ES-I3 (cell line): ENCODE data around the gene FAM163B.
A peak's percentile ranks its signal among the peaks of the same experiment; 100 is the strongest.

ENCODE experiments used
- H3K36me3 ChIP-seq: 2 replicates; pipeline ENCODE4 v1.6.1; 2013; ENCODE audit warnings: mild to moderate bottlenecking, low read length, control low read depth, moderate library complexity; ENCODE audit not compliant: insufficient read depth
- H3K4me1 ChIP-seq: 2 replicates; pipeline ENCODE4 v1.6.1; 2013; ENCODE audit warnings: mild to moderate bottlenecking, control low read depth, low read length; ENCODE audit not compliant: insufficient read depth
- H3K9ac ChIP-seq: 2 replicates; pipeline ENCODE4 v1.6.1; 2013; ENCODE audit warnings: low read depth, mild to moderate bottlenecking, low read length, moderate library complexity
- H3K9me3 ChIP-seq: 2 replicates; pipeline ENCODE4 v1.6.1; 2013; ENCODE audit warnings: mild to moderate bottlenecking, low read length, moderate library complexity; ENCODE audit not compliant: control insufficient read depth, insufficient read depth

Gene FAM163B

DNA sequence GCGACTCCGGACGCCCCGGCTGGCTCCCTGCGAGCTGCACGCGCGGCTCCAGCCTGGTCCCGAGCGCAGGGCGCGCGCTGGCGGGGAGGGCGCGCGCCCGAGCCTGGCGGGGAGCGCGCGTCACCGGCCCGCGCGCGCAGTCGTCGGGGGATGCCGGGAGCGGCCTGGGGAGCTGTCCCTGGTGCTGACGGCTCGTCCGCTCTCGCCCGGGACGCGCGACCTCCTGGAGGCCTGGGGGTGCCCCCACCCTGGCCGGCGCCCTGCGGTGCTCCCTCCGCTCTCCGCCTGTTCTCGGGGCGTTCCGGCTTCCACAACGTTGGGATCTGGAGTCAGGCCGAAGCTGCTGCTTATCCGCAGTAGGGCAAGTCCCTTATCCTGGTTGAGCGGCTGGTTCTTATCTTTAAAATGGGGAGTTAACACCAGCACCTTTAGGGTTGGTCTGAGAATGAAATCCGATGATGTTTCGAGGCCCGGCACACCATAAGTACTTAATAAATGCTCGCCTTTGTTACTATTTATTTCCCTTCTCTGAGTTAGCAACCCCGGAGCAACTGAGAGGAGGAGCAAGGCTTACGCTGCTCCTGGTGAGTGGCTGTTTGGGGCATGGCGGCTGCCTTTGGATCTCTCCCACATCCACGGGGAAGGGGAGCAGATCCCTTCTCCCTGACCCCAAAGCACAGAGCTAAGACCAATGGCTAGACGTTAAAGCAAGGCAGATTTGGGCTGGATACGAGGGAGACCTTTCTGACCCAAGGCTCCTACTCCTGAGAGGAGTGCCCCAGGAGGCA, at the start of gene FAM163B:
Gene FAM163B, minus strand, starts transcription at position 79 of the 788 bp plus-strand sequence. CDS start 29,166 bp downstream, outside the sequence.
- no peaks in the 10 kb centered on the region; the same call in 1 of the 2 replicates for H3K4me1 ChIP-seq
- no peaks in the 10 kb centered on the region for H3K9me3 ChIP-seq
- H3K36me3 ChIP-seq, result no peaks in the 10 kb centered on the region
- peak within 1 kb of the TSS; percentile 55 for H3K9ac ChIP-seq

- no peaks in the 10 kb centered on the region for H3K9me3 ChIP-seq
- H3K9ac ChIP-seq, result no peak overlapping the region
- no peaks in the 10 kb centered on the region for H3K4me1 ChIP-seq
- no peaks in the 10 kb centered on the region for H3K36me3 ChIP-seq
Measured at GRCh38 chr9:133657120-133657661, 48.0 kb upstream of the FAM163B start.

- no peaks in the 10 kb centered on the region for H3K36me3 ChIP-seq
- H3K9ac ChIP-seq, result no peak overlapping the region
- no peaks in the 10 kb centered on the region for H3K9me3 ChIP-seq
- no peaks in the 10 kb centered on the region for H3K4me1 ChIP-seq
Measured at GRCh38 chr9:133656211-133657119, 47.3 kb upstream of the FAM163B start.

DNA sequence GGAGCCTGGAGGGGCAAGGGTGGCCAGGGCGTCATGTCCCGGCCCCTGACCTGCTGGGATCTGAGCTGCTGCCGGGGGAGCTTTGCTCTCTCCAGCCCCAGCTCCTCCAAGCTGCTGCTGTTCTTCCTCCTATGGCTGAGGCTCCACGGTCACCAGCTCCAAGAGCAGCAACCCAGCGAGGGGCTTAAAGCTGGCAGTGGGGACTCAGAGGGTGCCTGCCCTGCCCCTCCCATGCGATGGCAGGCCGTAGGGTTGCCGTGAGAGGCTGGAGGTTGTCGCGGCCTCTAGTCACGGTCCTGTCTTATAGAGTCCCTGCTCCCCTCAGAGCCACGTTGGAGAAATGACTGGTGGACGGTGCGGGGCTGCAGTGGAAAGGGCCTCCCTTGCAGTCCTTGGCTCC, 46.5 kb upstream of the FAM163B start:
- Histone ChIP-seq H3K36me3 (no peaks in the 10 kb centered on the region), H3K4me1 (no peaks in the 10 kb centered on the region), H3K9ac (no peak overlapping the region), H3K9me3 (no peaks in the 10 kb centered on the region)

DNA sequence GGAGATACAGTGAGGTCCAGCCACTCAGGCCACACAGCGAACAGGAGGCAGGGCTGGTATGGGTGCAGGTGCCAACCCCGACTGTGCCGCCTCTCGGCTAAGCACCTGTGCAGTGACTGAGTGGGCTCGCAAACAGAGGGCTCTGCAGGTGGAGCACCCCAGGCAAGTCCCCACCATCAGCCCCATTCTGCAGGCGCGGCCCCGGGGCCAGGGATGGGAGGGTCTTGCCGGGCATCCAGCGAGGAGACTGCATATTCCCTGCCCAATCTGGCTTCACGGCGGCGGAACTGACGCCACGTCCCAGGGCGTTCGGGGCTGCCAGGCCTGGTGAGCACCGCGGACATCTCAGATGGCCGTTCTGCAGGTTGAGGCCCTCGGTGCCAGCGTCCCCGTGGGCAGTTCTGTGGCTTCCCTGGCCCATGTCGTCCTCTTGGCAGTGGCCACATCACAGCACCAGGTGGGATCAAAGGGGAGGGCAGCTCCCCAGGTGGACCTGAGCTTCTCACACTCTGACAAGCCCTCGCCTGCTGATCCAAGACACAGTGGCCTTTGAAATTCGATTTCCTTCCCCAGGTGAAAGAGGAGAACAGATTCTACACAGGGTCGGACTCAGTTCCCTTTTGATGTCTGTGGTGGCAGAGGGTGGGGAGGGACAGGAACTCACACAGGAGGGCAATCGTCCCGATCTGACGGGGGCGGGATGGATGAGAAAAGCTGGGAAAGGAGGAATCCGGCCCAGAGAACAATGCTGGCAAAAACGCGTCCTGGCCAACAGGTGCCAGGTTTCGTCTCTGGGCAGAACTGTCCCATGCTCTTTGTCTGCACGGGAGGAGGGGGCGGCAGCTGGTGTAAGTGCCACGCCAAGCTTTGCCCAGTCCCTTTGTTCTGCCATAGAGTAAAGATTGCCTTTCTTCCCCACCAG, 45.8 kb upstream of the FAM163B start:
- Histone ChIP-seq H3K9me3 (no peaks in the 10 kb centered on the region), H3K9ac (no peak overlapping the region), H3K36me3 (no peaks in the 10 kb centered on the region), H3K4me1 (no peaks in the 10 kb centered on the region)

DNA sequence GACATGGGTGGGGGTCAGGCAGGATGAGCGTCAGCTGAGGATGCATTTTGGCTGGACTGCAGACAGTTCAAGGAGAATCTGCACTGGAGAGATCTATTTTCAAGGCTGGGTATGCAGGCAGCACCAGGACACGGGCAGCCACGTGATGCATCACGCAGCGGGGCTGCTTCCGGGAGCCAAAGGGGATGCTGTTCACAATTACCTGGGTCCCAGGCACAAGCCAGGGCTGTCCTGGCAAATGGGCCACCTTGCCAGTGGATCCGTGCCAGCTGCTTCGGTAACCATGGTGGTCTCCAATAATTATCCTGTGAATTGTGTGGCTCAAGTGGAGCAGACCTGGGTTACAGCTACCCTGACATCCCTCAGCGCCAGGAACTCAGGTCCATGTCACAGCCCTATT, 44.4 kb upstream of the FAM163B start:
- no peak overlapping the region for H3K9ac ChIP-seq
- no peaks in the 10 kb centered on the region for H3K4me1 ChIP-seq
- no peaks in the 10 kb centered on the region for H3K9me3 ChIP-seq
- H3K36me3 ChIP-seq, result no peaks in the 10 kb centered on the region

GRCh38 chr9:133650026-133650425, 40.8 kb upstream of the FAM163B start:
- Histone ChIP-seq H3K9ac (no peak overlapping the region), H3K9me3 (no peaks in the 10 kb centered on the region), H3K4me1 (no peaks in the 10 kb centered on the region), H3K36me3 (no peaks in the 10 kb centered on the region)

DNA sequence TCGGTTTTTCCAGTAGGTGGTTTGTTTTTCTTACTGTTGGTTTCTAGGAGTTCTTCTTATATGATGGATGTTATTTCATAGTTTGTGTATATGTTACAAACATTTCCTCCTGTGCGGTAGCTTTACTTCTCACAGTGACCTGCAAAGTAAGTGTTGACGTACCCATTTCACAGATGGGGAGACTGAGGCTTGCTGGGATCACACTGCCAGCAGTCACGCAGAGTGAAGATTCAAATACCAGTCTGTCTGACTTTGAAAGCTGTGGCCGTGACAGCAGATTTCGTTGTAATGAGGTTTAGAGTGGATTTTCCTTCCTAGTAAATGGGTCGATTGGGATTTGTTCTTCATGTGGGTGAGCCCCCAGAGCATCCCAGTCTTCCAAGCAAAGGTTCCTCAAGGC, 40.0 kb upstream of the FAM163B start:
- Histone ChIP-seq H3K9ac (no peak overlapping the region), H3K9me3 (no peaks in the 10 kb centered on the region), H3K36me3 (no peaks in the 10 kb centered on the region), H3K4me1 (no peaks in the 10 kb centered on the region)

DNA sequence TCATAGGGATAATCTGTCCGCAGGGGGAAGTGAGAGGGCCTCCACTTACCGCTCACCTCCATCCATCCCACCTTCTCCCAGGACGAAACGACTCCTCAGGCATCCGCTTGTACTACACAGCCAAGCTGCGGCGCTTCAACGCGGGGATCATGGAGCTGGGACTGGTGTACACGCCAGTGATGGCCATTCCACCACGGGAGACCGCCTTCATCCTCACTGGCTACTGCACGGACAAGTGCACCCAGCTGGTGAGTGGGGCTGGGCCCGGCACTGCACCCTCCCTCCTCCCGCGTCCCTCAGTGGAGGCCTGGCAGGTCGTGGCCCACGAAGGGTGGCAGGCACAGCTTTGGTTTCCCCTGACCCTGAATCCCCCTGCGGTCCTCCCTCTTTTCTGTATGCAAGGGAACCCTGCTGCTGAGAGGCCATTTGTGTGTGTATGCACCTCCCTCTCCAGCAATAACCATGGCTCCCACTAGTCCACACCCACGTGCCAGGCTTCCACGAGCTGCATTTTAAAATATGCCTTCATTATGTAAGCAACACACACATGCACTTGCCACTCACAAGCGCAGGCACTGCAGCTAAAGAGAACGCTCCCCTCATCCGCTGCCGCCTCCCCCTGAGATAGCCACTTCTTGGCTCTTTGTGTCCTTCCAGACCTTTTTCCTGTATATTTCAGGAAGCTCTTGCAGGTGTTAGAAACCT, 38.7 kb upstream of the FAM163B start:
- Histone ChIP-seq H3K36me3 (no peaks in the 10 kb centered on the region), H3K9ac (no peak overlapping the region), H3K4me1 (no peaks in the 10 kb centered on the region), H3K9me3 (no peaks in the 10 kb centered on the region)

GRCh38 chr9:133647148-133647547, 38.0 kb upstream of the FAM163B start:
- Histone ChIP-seq H3K4me1 (no peaks in the 10 kb centered on the region), H3K9ac (no peak overlapping the region), H3K36me3 (no peaks in the 10 kb centered on the region), H3K9me3 (no peaks in the 10 kb centered on the region)

DNA sequence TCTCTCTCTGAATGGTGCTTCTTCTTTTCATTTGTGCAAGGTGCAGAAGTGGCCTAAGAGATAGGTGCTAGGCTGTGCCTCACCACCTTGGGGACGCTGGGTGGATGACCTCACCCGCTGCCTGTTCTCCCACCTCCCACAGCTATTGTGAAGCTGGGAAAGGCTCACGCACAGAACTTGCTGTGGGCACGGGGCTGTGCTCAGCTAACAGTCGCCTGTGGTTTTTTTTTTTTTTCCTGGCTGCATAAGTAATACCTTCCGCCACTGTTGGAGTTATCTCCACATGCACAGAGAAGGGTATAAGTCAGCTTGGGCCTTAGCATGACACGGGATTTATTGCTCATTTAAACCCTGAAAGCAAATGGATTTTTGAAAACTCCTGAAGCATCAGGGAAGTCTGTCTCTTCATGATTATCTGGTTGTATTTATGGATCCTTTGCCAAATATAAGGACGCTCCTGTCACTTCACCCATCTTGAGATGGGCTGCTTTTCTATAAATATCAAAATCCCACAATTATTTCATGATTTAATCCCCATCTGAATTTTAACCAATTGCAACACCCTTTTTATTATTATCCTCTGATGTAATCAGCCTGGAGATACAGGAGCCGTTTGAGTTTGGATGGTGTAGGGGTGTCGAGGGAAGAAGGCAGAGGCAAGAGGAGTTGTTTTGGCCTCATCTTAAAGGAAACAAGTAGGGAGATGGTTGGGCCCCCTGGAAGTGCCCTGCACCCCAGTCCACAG, 36.0 kb upstream of the FAM163B start:
- H3K9ac ChIP-seq, result no peak overlapping the region
- H3K36me3 ChIP-seq, result no peaks in the 10 kb centered on the region
- no peaks in the 10 kb centered on the region for H3K4me1 ChIP-seq
- H3K9me3 ChIP-seq, result no peaks in the 10 kb centered on the region

DNA sequence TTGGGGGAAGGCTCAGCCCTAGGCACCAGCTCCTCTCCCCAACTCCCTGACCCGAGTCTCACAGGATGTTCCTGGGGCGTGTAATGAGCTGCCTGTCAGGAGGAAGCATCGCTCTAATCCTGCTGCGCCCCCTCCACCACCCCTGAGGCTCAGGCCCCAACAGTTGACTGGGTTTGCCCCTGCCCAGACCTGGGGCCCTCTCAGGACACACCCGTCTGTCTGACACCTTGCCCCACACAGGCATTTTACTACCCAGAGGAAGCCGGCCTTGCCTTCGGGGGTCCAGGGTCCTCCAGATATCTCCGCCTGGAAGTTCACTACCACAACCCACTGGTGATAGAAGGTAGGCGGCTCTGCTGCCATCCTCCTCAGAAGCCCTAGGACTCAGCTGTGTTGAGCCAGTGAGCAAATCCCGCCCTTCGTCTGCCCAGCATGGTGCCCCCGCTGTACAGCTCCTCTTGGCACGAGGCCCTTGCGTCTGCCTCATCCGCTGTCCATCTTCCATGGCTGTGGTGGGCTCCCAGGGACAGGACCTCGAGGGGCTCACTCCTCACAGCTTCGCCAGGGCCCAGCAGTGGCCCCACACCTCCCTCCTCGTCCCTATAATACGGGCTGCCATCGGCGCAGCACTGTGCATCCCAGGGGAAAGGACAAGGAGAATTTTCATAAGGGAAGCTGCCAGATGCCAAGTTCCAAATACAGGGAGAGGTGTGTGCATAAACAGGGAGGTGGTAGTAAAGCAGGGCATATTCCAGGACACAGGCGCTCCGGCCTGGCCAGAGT, 35.0 kb upstream of the FAM163B start:
- Histone ChIP-seq H3K4me1 (no peaks in the 10 kb centered on the region), H3K36me3 (no peaks in the 10 kb centered on the region), H3K9ac (no peak overlapping the region), H3K9me3 (no peaks in the 10 kb centered on the region)
